HG03060 (cell line): ENCODE data around the gene CSNK1G1.
"Not testable (repeated sequence)": the region's sequence is repeated elsewhere in the genome, so short reads cannot be mapped to it uniquely, and the experiment has no call there.

Experiments used
- ATAC-seq: cut with Tn5 transposase; IDR thresholded peaks from one replicate; pipeline ENCODE4 v1.9.1; 2021; ENCODE audit warnings: low read depth, moderate number of reproducible peaks; ENCODE audit not compliant: unreplicated experiment

CSNK1G1 gene

GRCh38 chr15:64351265-64351664 is 4.7 kb downstream of the CSNK1G1 start:
- no peak for ATAC-seq

GRCh38 chr15:64349375-64349774 is 6.6 kb downstream of the CSNK1G1 start:
- no peak for ATAC-seq

GRCh38 chr15:64348455-64348854 is 7.5 kb downstream of the CSNK1G1 start:
- no peak for ATAC-seq

GRCh38 chr15:64346242-64346641 is 9.7 kb downstream of the CSNK1G1 start:
- not testable (repeated sequence) for ATAC-seq

- ATAC-seq: no peak
Measured at GRCh38 chr15:64344651-64345294, 11.2 kb downstream of the CSNK1G1 start.

- no peak for ATAC-seq
Measured at GRCh38 chr15:64343841-64344240, 12.1 kb downstream of the CSNK1G1 start.

GRCh38 chr15:64343222-64343621 is 12.8 kb downstream of the CSNK1G1 start:
- ATAC-seq: no peak

- no peak for ATAC-seq
Measured at GRCh38 chr15:64341961-64342360, 14.0 kb downstream of the CSNK1G1 start.

- ATAC-seq: no peak
Measured at GRCh38 chr15:64340355-64340754, 15.6 kb downstream of the CSNK1G1 start.

GRCh38 chr15:64337761-64338160 is 18.2 kb downstream of the CSNK1G1 start:
- ATAC-seq: no peak

GRCh38 chr15:64333986-64334929 is 21.7 kb downstream of the CSNK1G1 start:
- no peak for ATAC-seq

- ATAC-seq: no peak
Measured at GRCh38 chr15:64333516-64333915, 22.5 kb downstream of the CSNK1G1 start.

GRCh38 chr15:64331668-64332067 is 24.3 kb downstream of the CSNK1G1 start:
- ATAC-seq: not testable (repeated sequence)

GRCh38 chr15:64326975-64327374 is 29.0 kb downstream of the CSNK1G1 start:
- ATAC-seq: not testable (repeated sequence)

GRCh38 chr15:64326458-64326857 is 29.5 kb downstream of the CSNK1G1 start:
- not testable (repeated sequence) for ATAC-seq

GRCh38 chr15:64324165-64324877 is 31.7 kb downstream of the CSNK1G1 start:
- ATAC-seq: no peak

GRCh38 chr15:64315216-64315615 is 40.8 kb downstream of the CSNK1G1 start:
- ATAC-seq: no peak

- no peak for ATAC-seq
Measured at GRCh38 chr15:64314456-64314855, 41.5 kb downstream of the CSNK1G1 start.

GRCh38 chr15:64311566-64311965 is 44.4 kb downstream of the CSNK1G1 start:
- no peak for ATAC-seq

GRCh38 chr15:64310036-64310435 is 45.9 kb downstream of the CSNK1G1 start:
- ATAC-seq: no peak

- no peak for ATAC-seq
Measured at GRCh38 chr15:64305261-64305660, 50.7 kb downstream of the CSNK1G1 start.
